DOHH2 (cell line): ENCODE results near the gene TMEM52.

Source experiments
- CTCF ChIP-seq: fragments of 200-600 bp; sonication (generic); IDR thresholded peaks from one replicate; pipeline ENCODE4 v1.5.1; 2014; ENCODE audit warnings: antibody characterized with exemption, mild to moderate bottlenecking, low read depth, low read length; ENCODE audit not compliant: poor library complexity, severe bottlenecking
- EZH2phosphoT487 ChIP-seq: fragments of 200-600 bp; sonication (generic); IDR thresholded peaks from 2 replicates; pipeline ENCODE4 v1.6.1; 2017; ENCODE audit warnings: borderline replicate concordance, mild to moderate bottlenecking, antibody characterized with exemption, low read length, moderate library complexity, mixed read lengths

- no peak for TF ChIP-seq CTCF
- no peak for TF ChIP-seq EZH2phosphoT487
These were observed 42.6 kb downstream of the TMEM52 start for GRCh38 chr1:1876335-1876930.
